ENCODE measurements around the gene CDK18.
"Not testable (repeated sequence)": the region's sequence is repeated elsewhere in the genome, so short reads cannot be mapped to it uniquely, and the experiment has no call there.

Gene CDK18

DNA sequence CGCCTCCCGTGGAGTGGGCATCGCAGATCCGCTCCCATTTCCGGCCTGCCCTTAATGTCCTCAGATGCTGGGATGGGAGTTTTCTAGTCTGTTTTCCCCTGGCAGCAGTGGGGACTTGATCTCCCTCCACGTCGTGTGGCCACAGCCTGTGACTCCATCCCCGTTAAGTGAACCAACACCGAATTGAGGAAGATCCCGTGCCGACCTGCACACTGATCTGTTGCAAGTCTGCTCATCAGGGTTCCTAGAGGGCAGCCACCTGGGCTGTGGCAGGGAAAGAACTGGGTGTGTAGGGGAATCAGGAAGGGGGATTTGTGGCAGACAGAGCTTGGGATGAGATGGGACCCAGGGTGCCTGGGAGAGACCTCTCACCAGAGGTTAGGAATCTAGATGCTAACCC lies 23.3 kb upstream of the CDK18 start:
- DNase-seq (ENCODE audit: low read depth) = no peak

DNA sequence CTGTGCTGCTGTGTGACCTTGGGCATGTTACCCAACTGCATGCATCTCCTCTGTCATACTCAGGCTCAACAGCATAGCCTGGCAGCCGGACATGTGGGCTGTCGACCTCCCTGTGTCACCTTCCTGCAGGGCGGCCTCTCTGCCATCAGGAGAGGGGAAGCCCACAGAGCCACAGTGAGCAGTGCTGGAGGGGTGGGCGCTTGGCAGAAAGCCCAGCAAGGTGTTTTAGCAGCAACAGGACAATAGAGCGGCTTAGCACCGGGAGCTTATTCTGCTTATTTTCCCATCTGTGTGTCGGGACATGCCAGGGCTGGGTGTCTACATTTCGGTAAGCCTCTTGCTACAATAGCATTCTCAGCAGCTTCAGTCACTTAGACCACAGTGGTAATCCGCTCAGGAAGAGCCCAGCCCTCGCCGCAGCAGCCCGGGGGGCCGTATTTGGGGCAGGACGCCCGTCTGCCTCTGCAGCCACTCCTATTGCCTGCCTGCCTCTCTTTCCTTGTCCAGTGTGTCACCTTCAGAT lies 22.8 kb upstream of the CDK18 start:
- no peak for DNase-seq (ENCODE audit: low read depth)

DNA sequence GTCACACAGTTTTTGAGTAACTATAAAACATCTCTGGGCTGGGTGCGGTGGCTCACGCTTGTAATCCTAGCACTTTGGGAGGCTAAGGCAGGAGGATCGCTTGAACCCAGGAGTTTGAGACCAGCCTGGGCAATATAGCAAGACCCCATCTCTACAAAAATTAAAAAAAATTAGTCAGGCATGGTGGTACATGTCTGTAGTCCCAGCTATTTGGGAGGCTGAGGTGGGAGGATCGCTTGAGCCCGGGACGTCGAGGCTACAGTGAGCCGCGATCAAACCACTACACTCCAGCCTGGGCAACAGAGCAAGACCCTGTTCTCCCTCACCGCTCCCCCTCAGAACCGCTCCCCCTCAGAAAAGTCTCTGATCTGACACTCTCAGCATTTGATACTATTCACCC lies 21.9 kb upstream of the CDK18 start:
- DNase-seq (ENCODE audit: low read depth) = not testable (repeated sequence)

DNA sequence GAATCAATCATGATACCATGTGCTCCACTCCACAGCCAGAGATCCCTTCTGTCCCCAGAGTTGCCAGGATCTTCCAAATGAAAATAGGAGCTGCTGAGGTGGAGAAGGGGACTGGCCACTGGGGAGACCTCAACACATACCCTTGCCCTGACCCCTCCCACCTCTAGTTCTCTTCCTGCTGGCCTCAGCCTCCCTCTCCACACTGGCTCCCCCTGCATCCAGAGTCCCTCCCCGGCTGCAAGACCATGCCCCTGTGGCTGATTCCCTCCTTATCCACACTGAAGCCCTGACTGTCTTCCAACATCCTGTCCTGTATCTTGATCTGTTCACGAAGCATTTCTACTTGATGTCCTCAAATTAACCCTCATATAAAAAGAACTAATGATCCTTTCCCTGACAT lies 21.1 kb upstream of the CDK18 start:
- DNase-seq (ENCODE audit: low read depth) = no peak

GRCh38 chr1:205484985-205485967 lies 19.2 kb upstream of the CDK18 start:
- DNase-seq (ENCODE audit: low read depth) = peak; percentile 50

- no peak for DNase-seq (ENCODE audit: low read depth)
Observed at GRCh38 chr1:205486258-205486657, 18.2 kb upstream of the CDK18 start.

DNA sequence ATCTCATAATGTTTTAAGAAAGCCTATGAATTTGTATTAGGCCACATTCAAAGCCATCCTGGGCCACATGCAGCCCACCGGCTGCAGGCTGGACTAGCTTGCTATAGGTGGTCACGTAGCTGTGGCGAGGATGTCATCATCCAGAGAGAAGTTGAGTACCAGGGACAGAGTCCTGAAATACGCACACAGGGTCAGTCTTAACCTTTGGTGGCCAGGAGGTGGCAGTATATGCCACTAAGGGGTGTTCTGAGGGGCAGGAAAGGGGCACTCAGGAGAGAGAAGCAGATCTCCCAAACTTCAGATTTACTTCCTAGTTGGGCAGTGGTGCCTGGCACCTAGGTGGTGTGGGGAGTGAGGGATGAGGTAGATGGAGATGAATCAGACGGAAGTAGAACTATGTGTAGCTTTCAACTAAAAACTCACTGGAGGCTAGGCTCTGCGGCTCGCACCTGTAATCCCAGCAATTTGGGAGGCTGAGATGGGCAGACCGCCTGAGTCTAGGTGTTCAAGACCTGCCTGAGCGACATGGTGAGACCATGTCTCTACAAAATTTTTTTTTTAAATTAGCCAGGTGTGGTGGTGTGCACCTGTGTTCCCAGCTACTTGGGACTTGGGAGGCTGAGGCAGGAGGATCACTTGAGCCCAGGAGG lies 16.3 kb upstream of the CDK18 start:
- DNase-seq (ENCODE audit: low read depth) = peak; percentile 26

GRCh38 chr1:205491794-205492193 lies 12.7 kb upstream of the CDK18 start:
- DNase-seq (ENCODE audit: low read depth) = no peak

- no peak for DNase-seq (ENCODE audit: low read depth)
Observed at GRCh38 chr1:205492201-205492667, 12.2 kb upstream of the CDK18 start.

DNA sequence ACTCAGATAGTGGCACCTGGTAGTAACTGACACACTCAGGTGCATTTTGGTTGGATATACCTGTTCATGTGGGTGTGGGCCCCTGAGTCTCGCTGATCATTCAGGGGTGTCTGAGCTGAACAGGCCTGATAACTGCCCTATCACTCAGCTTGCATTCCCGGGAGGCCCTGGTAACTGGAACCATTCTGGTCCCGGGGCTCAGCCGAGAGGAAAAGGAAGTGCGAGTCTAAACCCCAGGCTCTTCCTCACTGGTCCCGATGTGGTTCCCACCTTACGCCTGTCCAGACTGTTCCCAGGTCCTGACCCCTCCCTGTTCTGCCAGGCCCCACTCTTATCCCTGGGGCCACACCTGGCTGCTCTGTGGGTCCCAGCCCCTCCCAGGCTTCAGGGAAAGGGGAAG lies 11.7 kb upstream of the CDK18 start:
- DNase-seq (ENCODE audit: low read depth) = no peak

GRCh38 chr1:205493241-205494085 lies 11.0 kb upstream of the CDK18 start:
- DNase-seq (ENCODE audit: low read depth) = no peak

DNA sequence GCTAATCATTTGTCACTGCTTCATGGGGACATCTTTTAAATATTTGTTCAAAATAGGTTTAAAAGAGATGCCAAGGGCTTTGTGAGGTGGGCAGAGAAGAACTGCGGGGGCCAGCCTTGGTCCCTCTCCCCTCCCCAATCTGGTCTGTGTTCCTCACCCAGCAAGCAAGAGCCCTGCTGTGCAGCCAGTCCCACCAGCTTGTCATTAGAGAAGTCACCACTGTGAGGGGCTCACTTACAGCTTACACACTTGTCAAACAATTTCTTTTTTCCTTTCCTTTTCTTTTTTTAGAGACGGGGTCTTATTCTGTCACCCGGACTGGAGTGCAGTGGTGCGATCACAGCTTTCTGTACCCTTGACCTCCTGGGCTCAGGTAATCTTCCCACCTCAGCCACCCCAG lies 10.4 kb upstream of the CDK18 start:
- DNase-seq (ENCODE audit: low read depth) = no peak

GRCh38 chr1:205495237-205495823 lies 9.1 kb upstream of the CDK18 start:
- DNase-seq (ENCODE audit: low read depth) = no peak

DNA sequence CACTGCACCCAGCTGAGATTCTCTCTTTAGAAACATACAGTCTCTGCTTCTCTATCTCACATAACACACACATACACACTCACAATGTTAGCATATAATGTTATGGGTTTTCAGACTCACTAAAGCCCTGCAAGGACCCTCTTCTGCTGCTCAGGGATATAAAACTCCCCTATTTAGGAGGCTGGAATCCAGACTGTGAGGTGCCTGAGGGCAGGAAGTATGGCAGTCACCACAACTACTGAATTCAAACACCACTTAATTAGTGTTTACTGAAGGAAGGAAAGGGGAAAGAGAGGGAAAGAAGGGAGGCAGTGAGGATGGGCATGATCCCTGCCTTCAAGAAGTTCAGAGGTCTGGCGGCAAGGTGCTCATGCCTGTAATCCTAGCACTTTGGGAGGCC lies 7.8 kb upstream of the CDK18 start:
- no peak for DNase-seq (ENCODE audit: low read depth)

GRCh38 chr1:205497351-205497750 lies 7.1 kb upstream of the CDK18 start:
- no peak for DNase-seq (ENCODE audit: low read depth)

DNA sequence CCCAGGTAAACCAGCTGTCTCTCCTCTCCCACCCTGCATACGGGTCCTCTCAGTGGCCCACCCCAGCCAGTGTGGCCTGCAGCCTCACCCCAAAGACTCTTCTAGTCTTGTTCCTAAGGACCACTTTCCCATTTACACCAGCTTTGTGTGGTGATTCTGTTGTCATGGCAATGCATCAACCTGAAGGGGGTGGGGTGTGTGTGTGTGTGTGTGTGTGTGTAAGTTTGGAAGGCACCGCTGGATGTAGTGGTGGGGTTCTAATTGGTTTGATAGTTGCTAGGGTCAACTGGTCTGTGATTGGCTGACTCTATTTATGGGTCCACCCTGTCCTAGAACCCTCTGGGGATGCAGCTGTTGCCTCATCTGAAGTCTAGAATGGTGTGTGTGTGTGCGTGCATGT lies 4.7 kb upstream of the CDK18 start:
- no peak for DNase-seq (ENCODE audit: low read depth)

GRCh38 chr1:205500240-205501233 lies 3.9 kb upstream of the CDK18 start:
- DNase-seq (ENCODE audit: low read depth) = no peak

- DNase-seq (ENCODE audit: low read depth) = no peak
Observed at GRCh38 chr1:205502111-205502810, 2.2 kb upstream of the CDK18 start.

DNA sequence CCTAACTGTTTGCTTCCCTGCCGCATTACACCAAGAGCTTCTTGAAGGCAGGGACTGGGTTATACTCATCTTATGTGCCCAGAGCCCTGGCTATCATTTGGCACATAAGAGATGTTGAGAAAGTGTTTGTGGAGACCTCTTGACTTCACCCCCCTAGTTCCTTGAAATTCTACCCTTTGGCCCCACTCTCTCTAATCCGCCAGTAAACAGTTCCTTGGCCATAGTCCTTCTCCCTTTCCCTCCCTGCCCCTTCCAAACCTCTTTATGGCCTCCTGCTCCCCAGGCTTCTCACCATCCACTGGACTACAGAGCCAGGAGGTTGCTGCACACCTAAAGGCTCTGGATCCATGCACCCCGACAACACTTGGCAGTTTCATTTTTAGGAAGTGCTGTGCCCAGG lies 1.5 kb upstream of the CDK18 start:
- no peak for DNase-seq (ENCODE audit: low read depth)
